ENCODE results near the gene CHST12.

DNA sequence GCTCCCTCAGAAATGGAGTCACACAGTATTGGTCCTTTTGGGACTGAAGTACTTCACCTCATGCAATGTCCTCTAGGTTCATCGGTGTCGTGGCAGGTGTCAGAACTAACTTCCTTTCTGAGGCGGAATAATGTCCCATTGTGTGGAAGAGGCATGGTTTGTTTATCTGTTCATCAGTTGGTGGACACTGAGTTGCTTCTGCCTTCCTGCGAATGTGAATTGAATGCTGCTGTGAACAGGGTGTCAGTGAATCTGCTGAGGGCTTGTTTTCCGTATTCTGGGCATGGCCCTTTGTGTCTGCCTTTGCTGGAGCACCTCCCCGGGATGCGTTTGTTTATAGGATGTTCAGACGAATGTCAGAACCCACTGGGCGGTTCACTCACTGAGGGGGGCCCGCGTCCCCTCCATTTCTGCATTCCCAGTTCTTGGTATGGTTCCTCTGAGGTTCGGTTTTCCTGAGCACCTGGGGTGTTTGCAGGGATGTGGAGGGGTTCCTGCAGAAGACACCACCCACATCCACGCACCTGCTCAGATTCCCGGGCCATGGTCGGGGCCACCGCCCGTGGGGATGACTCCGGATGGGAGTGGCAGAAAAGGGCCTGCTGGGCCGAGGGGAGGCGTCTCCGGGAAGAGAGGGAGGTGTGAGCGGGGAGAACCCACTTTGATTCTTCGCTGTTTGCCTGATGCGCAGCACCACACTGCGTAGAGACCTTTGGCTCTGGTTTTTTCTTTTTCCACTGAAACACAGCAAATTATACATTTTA lies 33.1 kb downstream of the CHST12 start:
- TF ChIP-seq, protein P1, sequence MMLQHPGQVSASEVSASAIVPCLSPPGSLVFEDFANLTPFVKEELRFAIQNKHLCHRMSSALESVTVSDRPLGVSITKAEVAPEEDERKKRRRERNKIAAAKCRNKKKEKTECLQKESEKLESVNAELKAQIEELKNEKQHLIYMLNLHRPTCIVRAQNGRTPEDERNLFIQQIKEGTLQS (CRISPR knock-in tag; conservative IDR thresholded peaks at IDR 0.05), result no peak
- TF ChIP-seq, protein P2, sequence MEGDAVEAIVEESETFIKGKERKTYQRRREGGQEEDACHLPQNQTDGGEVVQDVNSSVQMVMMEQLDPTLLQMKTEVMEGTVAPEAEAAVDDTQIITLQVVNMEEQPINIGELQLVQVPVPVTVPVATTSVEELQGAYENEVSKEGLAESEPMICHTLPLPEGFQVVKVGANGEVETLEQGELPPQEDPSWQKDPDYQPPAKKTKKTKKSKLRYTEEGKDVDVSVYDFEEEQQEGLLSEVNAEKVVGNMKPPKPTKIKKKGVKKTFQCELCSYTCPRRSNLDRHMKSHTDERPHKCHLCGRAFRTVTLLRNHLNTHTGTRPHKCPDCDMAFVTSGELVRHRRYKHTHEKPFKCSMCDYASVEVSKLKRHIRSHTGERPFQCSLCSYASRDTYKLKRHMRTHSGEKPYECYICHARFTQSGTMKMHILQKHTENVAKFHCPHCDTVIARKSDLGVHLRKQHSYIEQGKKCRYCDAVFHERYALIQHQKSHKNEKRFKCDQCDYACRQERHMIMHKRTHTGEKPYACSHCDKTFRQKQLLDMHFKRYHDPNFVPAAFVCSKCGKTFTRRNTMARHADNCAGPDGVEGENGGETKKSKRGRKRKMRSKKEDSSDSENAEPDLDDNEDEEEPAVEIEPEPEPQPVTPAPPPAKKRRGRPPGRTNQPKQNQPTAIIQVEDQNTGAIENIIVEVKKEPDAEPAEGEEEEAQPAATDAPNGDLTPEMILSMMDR (IDR thresholded peaks at IDR 0.05), result no peak
- TF ChIP-seq, protein P3, sequence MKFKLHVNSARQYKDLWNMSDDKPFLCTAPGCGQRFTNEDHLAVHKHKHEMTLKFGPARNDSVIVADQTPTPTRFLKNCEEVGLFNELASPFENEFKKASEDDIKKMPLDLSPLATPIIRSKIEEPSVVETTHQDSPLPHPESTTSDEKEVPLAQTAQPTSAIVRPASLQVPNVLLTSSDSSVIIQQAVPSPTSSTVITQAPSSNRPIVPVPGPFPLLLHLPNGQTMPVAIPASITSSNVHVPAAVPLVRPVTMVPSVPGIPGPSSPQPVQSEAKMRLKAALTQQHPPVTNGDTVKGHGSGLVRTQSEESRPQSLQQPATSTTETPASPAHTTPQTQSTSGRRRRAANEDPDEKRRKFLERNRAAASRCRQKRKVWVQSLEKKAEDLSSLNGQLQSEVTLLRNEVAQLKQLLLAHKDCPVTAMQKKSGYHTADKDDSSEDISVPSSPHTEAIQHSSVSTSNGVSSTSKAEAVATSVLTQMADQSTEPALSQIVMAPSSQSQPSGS (CRISPR knock-in tag; IDR thresholded peaks at IDR 0.05; ENCODE audit: borderline replicate concordance, low read depth), result no peak
- TF ChIP-seq NR3C1 (CRISPR knock-in tag; conservative IDR thresholded peaks at IDR 0.05; ENCODE audit: low read depth), result no peak
- no peak for TF ChIP-seq NFYB (CRISPR knock-in tag; conservative IDR thresholded peaks at IDR 0.05; ENCODE audit: low read depth)
- TF ChIP-seq, protein P4, sequence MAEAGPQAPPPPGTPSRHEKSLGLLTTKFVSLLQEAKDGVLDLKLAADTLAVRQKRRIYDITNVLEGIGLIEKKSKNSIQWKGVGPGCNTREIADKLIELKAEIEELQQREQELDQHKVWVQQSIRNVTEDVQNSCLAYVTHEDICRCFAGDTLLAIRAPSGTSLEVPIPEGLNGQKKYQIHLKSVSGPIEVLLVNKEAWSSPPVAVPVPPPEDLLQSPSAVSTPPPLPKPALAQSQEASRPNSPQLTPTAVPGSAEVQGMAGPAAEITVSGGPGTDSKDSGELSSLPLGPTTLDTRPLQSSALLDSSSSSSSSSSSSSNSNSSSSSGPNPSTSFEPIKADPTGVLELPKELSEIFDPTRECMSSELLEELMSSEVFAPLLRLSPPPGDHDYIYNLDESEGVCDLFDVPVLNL (CRISPR knock-in tag; IDR thresholded peaks at IDR 0.05; ENCODE audit: borderline replicate concordance, low read depth), result no peak
- TF ChIP-seq, protein P5, sequence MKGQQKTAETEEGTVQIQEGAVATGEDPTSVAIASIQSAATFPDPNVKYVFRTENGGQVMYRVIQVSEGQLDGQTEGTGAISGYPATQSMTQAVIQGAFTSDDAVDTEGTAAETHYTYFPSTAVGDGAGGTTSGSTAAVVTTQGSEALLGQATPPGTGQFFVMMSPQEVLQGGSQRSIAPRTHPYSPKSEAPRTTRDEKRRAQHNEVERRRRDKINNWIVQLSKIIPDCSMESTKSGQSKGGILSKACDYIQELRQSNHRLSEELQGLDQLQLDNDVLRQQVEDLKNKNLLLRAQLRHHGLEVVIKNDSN (CRISPR knock-in tag; IDR thresholded peaks at IDR 0.05), result no peak
- TF ChIP-seq ZNF232 (CRISPR knock-in tag; IDR thresholded peaks at IDR 0.05), result no peak
- TF ChIP-seq CBFB (CRISPR knock-in tag; IDR thresholded peaks at IDR 0.05; ENCODE audit: low read depth), result no peak
- TF ChIP-seq JUN (CRISPR knock-in tag; IDR thresholded peaks at IDR 0.05), result no peak
- TF ChIP-seq TP53 (CRISPR knock-in tag; IDR thresholded peaks at IDR 0.05), result no peak
- TF ChIP-seq SP1 (CRISPR knock-in tag; conservative IDR thresholded peaks at IDR 0.05), result no peak
- TF ChIP-seq JAZF1 (CRISPR knock-in tag; IDR thresholded peaks at IDR 0.05), result no peak

Measured in WTC11 (cell line).